GM23338 (cell line): ENCODE measurements around the gene ACOXL. TPM values are rescaled to one million over a fixed set of nuclear protein-coding genes. Genes with fewer than 3 reads are reported as not detected.

Experiments used
- ATAC-seq: fragments of 200-7000 bp; cut with Tn5 transposase; 3 replicates; pipeline ENCODE4 v1.9.1; 2020
- DNase-seq: peaks from one replicate; pipeline ENCODE4 v3.0.0-alpha.2; 2015; ENCODE audit warnings: low spot score
- H2AFZ ChIP-seq: fragments of 200-600 bp; sonication (generic); 2 replicates; pipeline ENCODE4 v1.8.0; 2016; ENCODE audit warnings: antibody characterized with exemption, mild to moderate bottlenecking, moderate library complexity
- H3F3A ChIP-seq: fragments of 200-600 bp; sonication (generic); replicated peaks from 2 replicates; pipeline ENCODE4 v1.8.0; 2017; ENCODE audit warnings: antibody characterized with exemption, mixed run types, low read depth
- H3K27ac ChIP-seq: fragments of 200-600 bp; sonication (generic); 2 replicates; pipeline ENCODE4 v1.6.1; 2016; ENCODE audit warnings: low read depth
- H3K27me3 ChIP-seq: fragments of 200-600 bp; sonication (generic); 2 replicates; pipeline ENCODE4 v1.8.0; 2016; ENCODE audit warnings: mild to moderate bottlenecking, mixed run types, moderate library complexity; ENCODE audit not compliant: insufficient read depth
- H3K36me3 ChIP-seq: fragments of 200-600 bp; sonication (generic); 2 replicates; pipeline ENCODE4 v1.8.0; 2016; ENCODE audit warnings: mild to moderate bottlenecking; ENCODE audit not compliant: insufficient read depth
- H3K4me1 ChIP-seq: fragments of 200-600 bp; sonication (generic); 2 replicates; pipeline ENCODE4 v1.8.0; 2016; ENCODE audit warnings: mild to moderate bottlenecking, moderate library complexity; ENCODE audit not compliant: insufficient read depth
- H3K4me2 ChIP-seq: fragments of 200-600 bp; sonication (generic); 2 replicates; pipeline ENCODE4 v1.7.1; 2017; ENCODE audit warnings: mixed run types
- H3K4me3 ChIP-seq: fragments of 200-600 bp; sonication (generic); 2 replicates; pipeline ENCODE4 v1.6.1; 2016; ENCODE audit warnings: mixed run types
- H3K79me2 ChIP-seq: fragments of 200-600 bp; sonication (generic); replicated peaks from 2 replicates; pipeline ENCODE4 v1.8.0; 2017; ENCODE audit warnings: mild to moderate bottlenecking; ENCODE audit not compliant: insufficient read depth
- H3K9me2 ChIP-seq: fragments of 200-600 bp; sonication (generic); 2 replicates; pipeline ENCODE4 v1.8.0; 2017; ENCODE audit not compliant: insufficient read depth
- H4K20me1 ChIP-seq: fragments of 200-600 bp; sonication (generic); replicated peaks from 2 replicates; pipeline ENCODE4 v1.8.0; 2017; ENCODE audit warnings: mild to moderate bottlenecking; ENCODE audit not compliant: insufficient read depth
- H3K27ac Mint-ChIP-seq: 2 replicates; pipeline ENCODE4 v1.8.0; 2020; ENCODE audit warnings: inconsistent platforms, mild to moderate bottlenecking, moderate library complexity, mixed read lengths
- H3K27me3 Mint-ChIP-seq: 3 replicates; pipeline ENCODE4 v1.8.0; 2022; ENCODE audit warnings: low read depth, mild to moderate bottlenecking, moderate library complexity, mixed read lengths, inconsistent platforms; ENCODE audit not compliant: insufficient read depth, poor library complexity
- H3K36me3 Mint-ChIP-seq: 3 replicates; pipeline ENCODE4 v1.8.0; 2021; ENCODE audit warnings: low read depth, mild to moderate bottlenecking, inconsistent platforms, moderate library complexity, mixed read lengths
- H3K4me1 Mint-ChIP-seq: 3 replicates; pipeline ENCODE4 v1.8.0; 2020; ENCODE audit warnings: mild to moderate bottlenecking, inconsistent platforms, mixed read lengths
- H3K4me3 Mint-ChIP-seq: 3 replicates; pipeline ENCODE4 v1.8.0; 2021; ENCODE audit warnings: moderate library complexity, mild to moderate bottlenecking, inconsistent platforms, mixed read lengths
- H3K9me3 Mint-ChIP-seq: 3 replicates; pipeline ENCODE4 v1.8.0; 2020; ENCODE audit warnings: moderate library complexity, mild to moderate bottlenecking, inconsistent platforms, mixed read lengths
- CREB1 ChIP-seq: fragments of 250-450 bp; sonication (Bioruptor Pico); IDR thresholded peaks from 2 replicates; pipeline ENCODE4 v1.5.0; 2020; ENCODE audit warnings: low read depth, mild to moderate bottlenecking, moderate library complexity
- ETS1 ChIP-seq: IDR thresholded peaks from 2 replicates; pipeline ENCODE4 v1.6.1; 2016; ENCODE audit warnings: antibody characterized with exemption
- EZH2 ChIP-seq: fragments of 200-600 bp; sonication (generic); IDR thresholded peaks from one replicate; pipeline ENCODE4 v1.8.0; 2017; ENCODE audit warnings: antibody characterized with exemption, mild to moderate bottlenecking, low read depth; ENCODE audit not compliant: unreplicated experiment
- EZH2phosphoT487 ChIP-seq: fragments of 200-600 bp; sonication (generic); IDR thresholded peaks from one replicate; pipeline ENCODE4 v1.8.1; 2018; ENCODE audit warnings: antibody characterized with exemption; ENCODE audit not compliant: unreplicated experiment
- JUNB ChIP-seq: IDR thresholded peaks from one replicate; pipeline ENCODE4 v1.6.1; 2016; ENCODE audit warnings: antibody characterized with exemption; ENCODE audit not compliant: unreplicated experiment
- NANOG ChIP-seq: IDR thresholded peaks from 2 replicates; pipeline ENCODE4 v1.6.1; 2016; ENCODE audit warnings: antibody characterized with exemption, borderline replicate concordance
- POLR2AphosphoS5 ChIP-seq: IDR thresholded peaks from 2 replicates; pipeline ENCODE4 v1.6.1; 2016; ENCODE audit warnings: antibody characterized with exemption, low read depth
- REST ChIP-seq: IDR thresholded peaks from one replicate; pipeline ENCODE4 v1.6.1; 2018; ENCODE audit warnings: antibody characterized with exemption; ENCODE audit not compliant: unreplicated experiment
- STAT1 ChIP-seq: IDR thresholded peaks from one replicate; pipeline ENCODE4 v1.6.1; 2016; ENCODE audit warnings: antibody characterized with exemption; ENCODE audit not compliant: unreplicated experiment
- ZNF114 ChIP-seq: fragments of 250-450 bp; sonication (Bioruptor Pico); IDR thresholded peaks from 2 replicates; pipeline ENCODE4 v1.5.0; 2020; ENCODE audit warnings: mild to moderate bottlenecking, moderate library complexity
- ZNF331 ChIP-seq: fragments of 250-450 bp; sonication (Bioruptor Pico); IDR thresholded peaks from 2 replicates; pipeline ENCODE4 v1.5.0; 2020; ENCODE audit warnings: low read depth, mild to moderate bottlenecking, moderate library complexity
- polyA plus RNA-seq: library from polyadenylated mRNA; unstranded; fragments of >200 nt; fragmentation: Nextera tagmentation; extraction: Ambion mirVana; gene quantifications from 2 replicates; pipeline ENCODE4 v1.2.1, GENCODE V29; 2016
- total RNA-seq: library from RNA; depleted of rRNA; stranded (reverse); fragments of >200 nt; shearing (Covaris generic); gene quantifications from 2 replicates; pipeline ENCODE4 v1.2.3, GENCODE V29; 2014
- TF ChIP-seq, protein P1 (sequence below), 2 experiments: fragments of 200-600 bp in 1 of 2; sonication (generic) in 1 of 2; conservative IDR thresholded peaks; 2 replicates each; pipeline versions ENCODE4 v1.5.1 to v1.6.1; 2016 to 2017; ENCODE audit warnings: antibody characterized with exemption in 2 of 2, low read depth in 2 of 2, mild to moderate bottlenecking in 2 of 2, moderate library complexity in 1 of 2
- TF ChIP-seq, protein P2 (sequence below): fragments of 250-450 bp; sonication (Bioruptor Pico); IDR thresholded peaks from 2 replicates; pipeline ENCODE4 v1.5.0; 2020; ENCODE audit warnings: mild to moderate bottlenecking, moderate library complexity

The ACOXL gene
- total and polyA plus RNA-seq, 2 experiments from 2014 or later, result 9.0 to 14.7 TPM

GRCh38 chr2:111007757-111008688 is 275.6 kb downstream of the ACOXL start:
- no peak for TF ChIP-seq POLR2AphosphoS5
- TF ChIP-seq JUNB, result no peak
- no peak for TF ChIP-seq EZH2phosphoT487
- no peak for TF ChIP-seq CREB1 (CRISPR knock-in tag)
- TF ChIP-seq, protein P1, sequence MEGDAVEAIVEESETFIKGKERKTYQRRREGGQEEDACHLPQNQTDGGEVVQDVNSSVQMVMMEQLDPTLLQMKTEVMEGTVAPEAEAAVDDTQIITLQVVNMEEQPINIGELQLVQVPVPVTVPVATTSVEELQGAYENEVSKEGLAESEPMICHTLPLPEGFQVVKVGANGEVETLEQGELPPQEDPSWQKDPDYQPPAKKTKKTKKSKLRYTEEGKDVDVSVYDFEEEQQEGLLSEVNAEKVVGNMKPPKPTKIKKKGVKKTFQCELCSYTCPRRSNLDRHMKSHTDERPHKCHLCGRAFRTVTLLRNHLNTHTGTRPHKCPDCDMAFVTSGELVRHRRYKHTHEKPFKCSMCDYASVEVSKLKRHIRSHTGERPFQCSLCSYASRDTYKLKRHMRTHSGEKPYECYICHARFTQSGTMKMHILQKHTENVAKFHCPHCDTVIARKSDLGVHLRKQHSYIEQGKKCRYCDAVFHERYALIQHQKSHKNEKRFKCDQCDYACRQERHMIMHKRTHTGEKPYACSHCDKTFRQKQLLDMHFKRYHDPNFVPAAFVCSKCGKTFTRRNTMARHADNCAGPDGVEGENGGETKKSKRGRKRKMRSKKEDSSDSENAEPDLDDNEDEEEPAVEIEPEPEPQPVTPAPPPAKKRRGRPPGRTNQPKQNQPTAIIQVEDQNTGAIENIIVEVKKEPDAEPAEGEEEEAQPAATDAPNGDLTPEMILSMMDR (conservative IDR thresholded peaks at IDR 0.05; ENCODE audit: low read depth in 2 of 2), result no peak
- TF ChIP-seq ETS1, result no peak
- TF ChIP-seq ZNF331 (CRISPR knock-in tag), result no peak
- no peak for TF ChIP-seq STAT1
- no peak for TF ChIP-seq NANOG
- no peak for TF ChIP-seq REST
- TF ChIP-seq, protein P2, sequence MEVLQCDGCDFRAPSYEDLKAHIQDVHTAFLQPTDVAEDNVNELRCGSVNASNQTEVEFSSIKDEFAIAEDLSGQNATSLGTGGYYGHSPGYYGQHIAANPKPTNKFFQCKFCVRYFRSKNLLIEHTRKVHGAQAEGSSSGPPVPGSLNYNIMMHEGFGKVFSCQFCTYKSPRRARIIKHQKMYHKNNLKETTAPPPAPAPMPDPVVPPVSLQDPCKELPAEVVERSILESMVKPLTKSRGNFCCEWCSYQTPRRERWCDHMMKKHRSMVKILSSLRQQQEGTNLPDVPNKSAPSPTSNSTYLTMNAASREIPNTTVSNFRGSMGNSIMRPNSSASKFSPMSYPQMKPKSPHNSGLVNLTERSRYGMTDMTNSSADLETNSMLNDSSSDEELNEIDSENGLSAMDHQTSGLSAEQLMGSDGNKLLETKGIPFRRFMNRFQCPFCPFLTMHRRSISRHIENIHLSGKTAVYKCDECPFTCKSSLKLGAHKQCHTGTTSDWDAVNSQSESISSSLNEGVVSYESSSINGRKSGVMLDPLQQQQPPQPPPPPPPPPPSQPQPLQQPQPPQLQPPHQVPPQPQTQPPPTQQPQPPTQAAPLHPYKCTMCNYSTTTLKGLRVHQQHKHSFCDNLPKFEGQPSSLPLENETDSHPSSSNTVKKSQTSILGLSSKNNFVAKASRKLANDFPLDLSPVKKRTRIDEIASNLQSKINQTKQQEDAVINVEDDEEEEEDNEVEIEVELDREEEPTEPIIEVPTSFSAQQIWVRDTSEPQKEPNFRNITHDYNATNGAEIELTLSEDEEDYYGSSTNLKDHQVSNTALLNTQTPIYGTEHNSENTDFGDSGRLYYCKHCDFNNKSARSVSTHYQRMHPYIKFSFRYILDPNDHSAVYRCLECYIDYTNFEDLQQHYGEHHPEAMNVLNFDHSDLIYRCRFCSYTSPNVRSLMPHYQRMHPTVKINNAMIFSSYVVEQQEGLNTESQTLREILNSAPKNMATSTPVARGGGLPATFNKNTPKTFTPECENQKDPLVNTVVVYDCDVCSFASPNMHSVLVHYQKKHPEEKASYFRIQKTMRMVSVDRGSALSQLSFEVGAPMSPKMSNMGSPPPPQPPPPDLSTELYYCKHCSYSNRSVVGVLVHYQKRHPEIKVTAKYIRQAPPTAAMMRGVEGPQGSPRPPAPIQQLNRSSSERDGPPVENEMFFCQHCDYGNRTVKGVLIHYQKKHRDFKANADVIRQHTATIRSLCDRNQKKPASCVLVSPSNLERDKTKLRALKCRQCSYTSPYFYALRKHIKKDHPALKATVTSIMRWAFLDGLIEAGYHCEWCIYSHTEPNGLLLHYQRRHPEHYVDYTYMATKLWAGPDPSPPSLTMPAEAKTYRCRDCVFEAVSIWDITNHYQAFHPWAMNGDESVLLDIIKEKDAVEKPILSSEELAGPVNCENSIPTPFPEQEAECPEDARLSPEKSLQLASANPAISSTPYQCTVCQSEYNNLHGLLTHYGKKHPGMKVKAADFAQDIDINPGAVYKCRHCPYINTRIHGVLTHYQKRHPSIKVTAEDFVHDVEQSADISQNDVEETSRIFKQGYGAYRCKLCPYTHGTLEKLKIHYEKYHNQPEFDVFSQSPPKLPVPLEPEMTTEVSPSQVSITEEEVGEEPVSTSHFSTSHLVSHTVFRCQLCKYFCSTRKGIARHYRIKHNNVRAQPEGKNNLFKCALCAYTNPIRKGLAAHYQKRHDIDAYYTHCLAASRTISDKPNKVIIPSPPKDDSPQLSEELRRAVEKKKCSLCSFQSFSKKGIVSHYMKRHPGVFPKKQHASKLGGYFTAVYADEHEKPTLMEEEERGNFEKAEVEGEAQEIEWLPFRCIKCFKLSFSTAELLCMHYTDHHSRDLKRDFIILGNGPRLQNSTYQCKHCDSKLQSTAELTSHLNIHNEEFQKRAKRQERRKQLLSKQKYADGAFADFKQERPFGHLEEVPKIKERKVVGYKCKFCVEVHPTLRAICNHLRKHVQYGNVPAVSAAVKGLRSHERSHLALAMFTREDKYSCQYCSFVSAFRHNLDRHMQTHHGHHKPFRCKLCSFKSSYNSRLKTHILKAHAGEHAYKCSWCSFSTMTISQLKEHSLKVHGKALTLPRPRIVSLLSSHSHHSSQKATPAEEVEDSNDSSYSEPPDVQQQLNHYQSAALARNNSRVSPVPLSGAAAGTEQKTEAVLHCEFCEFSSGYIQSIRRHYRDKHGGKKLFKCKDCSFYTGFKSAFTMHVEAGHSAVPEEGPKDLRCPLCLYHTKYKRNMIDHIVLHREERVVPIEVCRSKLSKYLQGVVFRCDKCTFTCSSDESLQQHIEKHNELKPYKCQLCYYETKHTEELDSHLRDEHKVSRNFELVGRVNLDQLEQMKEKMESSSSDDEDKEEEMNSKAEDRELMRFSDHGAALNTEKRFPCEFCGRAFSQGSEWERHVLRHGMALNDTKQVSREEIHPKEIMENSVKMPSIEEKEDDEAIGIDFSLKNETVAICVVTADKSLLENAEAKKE, result no peak
- no peak for TF ChIP-seq EZH2
- no peak for TF ChIP-seq ZNF114 (CRISPR knock-in tag)
- no peaks in the 10 kb centered on the region for H3F3A ChIP-seq
- H3K4me1 ChIP-seq, result no peaks in the 10 kb centered on the region
- H3K36me3 ChIP-seq, result no peaks in the 10 kb centered on the region
- Mint-ChIP-seq H3K27ac (no peak overlapping the region), H3K9me3 (peaks cover 10% of the 10 kb centered on the region; the same call in 2 of the 3 replicates), H3K4me3 (no peak overlapping the region), H3K27me3 (peaks cover 2% of the 10 kb centered on the region), H3K4me1 (no peaks in the 10 kb centered on the region), H3K36me3 (peaks cover 10% of the 10 kb centered on the region; the same call in 2 of the 3 replicates)
- H3K27me3 ChIP-seq, result no peaks in the 10 kb centered on the region
- H3K79me2 ChIP-seq, result no peaks in the 10 kb centered on the region
- H3K4me3 ChIP-seq, result no peak overlapping the region
- no peaks in the 10 kb centered on the region for H3K9me2 ChIP-seq
- DNase-seq, result no peak
- H3K4me2 ChIP-seq, result no peak overlapping the region
- no peak for ATAC-seq
- H4K20me1 ChIP-seq, result no peaks in the 10 kb centered on the region
- H2AFZ ChIP-seq, result no peak overlapping the region
- no peak overlapping the region for H3K27ac ChIP-seq
